HG03558 (cell line): ENCODE results near the gene SELPLG.
"Not testable (repeated sequence)": the region's sequence is repeated elsewhere in the genome, so short reads cannot be mapped to it uniquely, and the experiment has no call there.

Experiments used
- ATAC-seq: cut with Tn5 transposase; IDR thresholded peaks from one replicate; pipeline ENCODE4 v1.9.1; 2021; ENCODE audit warnings: moderate number of reproducible peaks; ENCODE audit not compliant: unreplicated experiment; ENCODE audit errors: extremely low read depth

SELPLG gene

GRCh38 chr12:108578264-108578663 lies 55.4 kb downstream of the SELPLG start:
- no peak for ATAC-seq

GRCh38 chr12:108577458-108577857 lies 56.2 kb downstream of the SELPLG start:
- ATAC-seq: no peak

- no peak for ATAC-seq
Measured at GRCh38 chr12:108576660-108577234, 56.9 kb downstream of the SELPLG start.

GRCh38 chr12:108575199-108575912 lies 58.3 kb downstream of the SELPLG start:
- no peak for ATAC-seq

- not testable (repeated sequence) for ATAC-seq
Measured at GRCh38 chr12:108574276-108574675, 59.4 kb downstream of the SELPLG start.

GRCh38 chr12:108573317-108573716 lies 60.4 kb downstream of the SELPLG start:
- no peak for ATAC-seq

- no peak for ATAC-seq
Measured at GRCh38 chr12:108572166-108572790, 61.4 kb downstream of the SELPLG start.
